C1 segment of cervical spinal cord (tissue), 14 donors: Measurements from ENCODE around the gene NFXL1.

ENCODE experiments used
- DNase-seq, 14 donors: peaks; one replicate each; lab custom pipeline; 2025; lab: John Stamatoyannopoulos, UW

Gene NFXL1

GRCh38 chr4:47835494-47835893, 78.9 kb downstream of the NFXL1 start:
- DNase-seq, result no peak

GRCh38 chr4:47831026-47831679, 83.2 kb downstream of the NFXL1 start:
- no peak for DNase-seq

GRCh38 chr4:47830265-47831025, 83.9 kb downstream of the NFXL1 start:
- DNase-seq, result no peak

GRCh38 chr4:47829438-47829837, 84.9 kb downstream of the NFXL1 start:
- no peak for DNase-seq

- no peak for DNase-seq
These were observed 86.9 kb downstream of the NFXL1 start for GRCh38 chr4:47827343-47828047.

DNA sequence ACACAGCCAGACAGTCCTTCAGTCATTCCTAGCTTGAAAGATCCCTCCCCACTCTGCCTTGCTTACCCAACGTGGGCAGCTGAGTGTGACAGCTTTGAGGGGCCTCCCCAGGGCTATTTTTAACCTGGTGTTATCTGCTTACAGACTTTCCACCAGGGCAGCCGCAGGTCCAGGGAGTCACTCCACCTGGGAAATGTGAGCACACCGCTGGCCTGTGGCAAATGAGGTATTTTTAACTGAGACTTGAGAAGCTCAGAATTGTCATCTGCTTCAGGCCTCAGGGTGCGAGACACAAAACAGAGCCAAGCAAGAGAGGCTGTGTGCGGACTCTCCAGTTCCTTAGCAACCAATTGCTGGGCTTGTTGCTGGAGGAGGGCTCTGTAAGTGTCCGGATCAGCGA, 89.5 kb downstream of the NFXL1 start:
- DNase-seq, result no peak

DNA sequence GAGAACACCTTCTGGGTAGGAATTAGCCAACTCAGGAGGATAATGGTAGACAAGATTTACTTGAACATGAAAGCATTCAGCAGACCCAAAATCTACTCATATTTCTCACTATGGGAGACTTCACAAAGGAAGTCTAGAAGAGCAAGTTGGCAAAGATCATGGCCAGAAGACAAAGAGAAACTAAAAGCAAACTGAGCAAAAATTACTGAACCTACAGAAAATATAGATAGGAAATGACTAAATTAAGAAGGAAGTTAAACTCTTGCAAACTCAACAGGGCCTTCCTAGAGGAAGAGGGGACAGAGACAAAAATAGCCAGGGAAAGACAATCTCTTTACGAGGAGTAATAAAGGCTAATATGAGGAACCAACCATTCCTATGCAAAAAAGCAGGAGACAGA, 95.2 kb downstream of the NFXL1 start:
- DNase-seq, result no peak

GRCh38 chr4:47817275-47817674, 97.1 kb downstream of the NFXL1 start:
- no peak for DNase-seq

DNA sequence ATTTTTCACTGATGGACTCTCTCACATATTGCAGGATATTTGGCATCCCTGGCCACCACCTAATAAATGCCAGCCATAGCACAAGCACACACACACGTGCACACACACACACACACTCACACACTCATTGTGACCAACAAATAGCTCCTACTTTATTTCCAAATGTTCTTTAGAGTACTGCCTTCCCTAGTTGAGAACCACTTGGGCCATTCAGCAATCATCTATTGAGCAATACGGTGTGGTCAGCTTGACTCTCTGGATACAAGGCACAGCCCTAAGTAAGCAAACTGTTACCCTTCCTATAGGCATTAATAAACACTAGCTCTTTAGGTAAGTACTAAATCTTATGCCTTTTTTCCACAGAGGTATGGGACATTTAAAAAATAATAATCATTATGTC, 97.6 kb downstream of the NFXL1 start:
- DNase-seq, result no peak

GRCh38 chr4:47814618-47815295, 99.6 kb downstream of the NFXL1 start:
- no peak for DNase-seq

DNA sequence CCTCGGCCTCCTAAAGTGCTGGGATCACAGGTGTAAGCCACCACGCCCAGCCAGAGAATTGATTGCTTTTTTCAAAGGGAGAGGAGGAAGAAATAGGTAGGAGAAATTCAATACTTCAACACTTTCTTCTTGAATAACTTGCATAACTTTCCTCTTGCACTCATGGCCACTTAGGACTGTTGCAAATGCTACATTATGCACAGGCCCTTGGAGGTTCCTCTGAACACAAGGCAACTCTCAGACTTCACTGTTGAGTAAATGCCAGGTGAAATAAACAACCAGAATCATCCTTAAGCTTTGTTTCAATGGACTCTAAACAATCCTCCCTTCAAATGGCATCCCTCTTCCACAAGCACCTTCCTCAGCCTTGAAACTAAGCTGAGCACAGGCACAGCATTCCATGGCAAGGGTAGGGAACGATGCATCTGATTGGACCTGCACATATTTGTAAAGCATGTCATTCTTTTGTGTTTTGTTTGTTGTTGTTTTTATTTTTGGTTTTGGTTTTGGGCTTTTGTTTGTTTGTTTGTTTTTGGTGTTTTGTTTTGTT, 104.7 kb downstream of the NFXL1 start:
- DNase-seq, result no peak

- DNase-seq, result no peak
These were observed 109.8 kb downstream of the NFXL1 start for GRCh38 chr4:47804598-47804997.

- DNase-seq, result no peak
These were observed 112.8 kb downstream of the NFXL1 start for GRCh38 chr4:47801481-47802002.

GRCh38 chr4:47798165-47798564, 116.2 kb downstream of the NFXL1 start:
- DNase-seq, result no peak
